Measurements from ENCODE around the gene PCOLCE2.

DNA sequence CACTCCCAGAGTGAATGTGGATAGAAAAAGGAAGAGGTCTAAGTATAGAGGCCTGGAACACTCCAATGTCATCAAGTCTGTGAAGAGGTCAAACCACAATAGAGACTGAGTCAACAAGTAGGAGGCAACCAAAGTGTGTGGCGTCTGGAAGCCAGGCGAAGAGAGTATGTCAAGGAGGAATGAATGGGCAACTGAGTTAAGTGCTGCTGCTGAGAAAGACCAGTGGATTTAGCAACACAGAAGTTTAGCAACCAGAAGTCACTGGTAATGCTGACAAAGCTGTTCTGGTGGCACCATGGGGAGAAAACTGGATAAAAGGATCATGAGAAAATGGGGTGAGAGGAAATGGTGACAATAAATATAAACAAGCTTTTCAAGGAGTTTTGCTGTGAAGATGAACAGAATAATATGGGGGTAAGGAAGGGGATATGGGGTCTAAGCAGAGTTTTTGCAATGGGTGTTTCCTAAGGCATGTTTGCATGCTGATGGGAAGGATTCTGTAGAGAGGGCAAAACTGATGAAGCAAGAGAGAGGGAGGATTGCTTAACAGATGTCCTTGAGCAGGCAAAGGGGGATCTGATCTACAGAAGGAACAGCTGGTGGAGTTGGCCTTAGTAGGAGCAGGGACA lies 38.4 kb downstream of the PCOLCE2 start:
- TF ChIP-seq CTCF (conservative IDR thresholded peaks at IDR 0.05 in 1 of 2, IDR thresholded peaks at IDR 0.05 in 1 of 2; ENCODE audit: extremely low read depth in 1 of 2, insufficient read depth in 1 of 2, low read depth in 1 of 2, low read length in 2 of 2) (no peak), EZH2 (IDR thresholded peaks at IDR 0.05; ENCODE audit: borderline replicate concordance, low read length) (no peak)

Measured in mammary epithelial cell (primary cell).